Measurements from ENCODE around the gene MGME1. TPM values are rescaled to one million over a fixed set of nuclear protein-coding genes. Genes with fewer than 3 reads are reported as not detected.
"Not testable (repeated sequence)": the region's sequence is repeated elsewhere in the genome, so short reads cannot be mapped to it uniquely, and the experiment has no call there.

Gene MGME1
- total RNA-seq, 1 experiment from 2014 or later = 50.5 TPM

GRCh38 chr20:17959257-17959627, 9.6 kb upstream of the MGME1 start:
- TF ChIP-seq CTCF (IDR thresholded peaks at IDR 0.05; ENCODE audit: insufficient read depth in 1 of 2, low read depth in 1 of 2, low read length in 1 of 2, severe bottlenecking in 1 of 2, unreplicated experiment in 1 of 2) = no peak
- peak overlapping the region; percentile 20 for H3K27ac Mint-ChIP-seq (ENCODE audit: unreplicated experiment)
- no peak overlapping the region for H3K4me3 ChIP-seq (ENCODE audit: low read depth, low read length)
- H3K9me3 Mint-ChIP-seq (ENCODE audit: unreplicated experiment) = no peaks in the 10 kb centered on the region
- peaks cover 97% of the 10 kb centered on the region for H3K36me3 Mint-ChIP-seq (ENCODE audit: insufficient read depth, unreplicated experiment)
- POLR2A ChIA-PET = interaction anchor here (0.7 to 1.7 kb wide), 4 partner anchors 8 to 36 kb away, joined by 3 to 13 read pairs (median 12); partner anchors contain the start of genes MGME1 and SNX5
- CTCF ChIA-PET = interaction anchor here (0.8 to 2.0 kb wide), 6 partner anchors 9 to 277 kb away, joined by 3 to 21 read pairs (median 6); partner anchors contain the start of genes MGME1 and SNX5
- H3K9me3 ChIP-seq = no peaks in the 10 kb centered on the region
- 0 out of 2 replicates have a peak, but pooled peaks cover 5% of the 10 kb centered on the region for H3K36me3 ChIP-seq (ENCODE audit: control insufficient read depth, insufficient read depth, low read length)
- no peaks in the 10 kb centered on the region for H3K27me3 Mint-ChIP-seq (ENCODE audit: insufficient read depth, unreplicated experiment)
- intact Hi-C loops (cut with micrococcal nuclease; ENCODE audit: unreplicated experiment) = loop anchor here (5.0 kb wide), 1 partner anchor 38 kb away; no protein-coding TSS in a partner anchor
- H3K4me1 Mint-ChIP-seq (ENCODE audit: low read depth, unreplicated experiment) = peaks cover 61% of the 10 kb centered on the region
- DNase-seq = no peak
- BruUV-seq (replicated peaks) = no TSS peak
- H3K27me3 ChIP-seq (replicated peaks; ENCODE audit: control insufficient read depth, insufficient read depth, low read length) = no peaks in the 10 kb centered on the region
- peaks cover 64% of the 10 kb centered on the region for H3K4me1 ChIP-seq
- H3K4me3 Mint-ChIP-seq (ENCODE audit: unreplicated experiment) = no peak overlapping the region

DNA sequence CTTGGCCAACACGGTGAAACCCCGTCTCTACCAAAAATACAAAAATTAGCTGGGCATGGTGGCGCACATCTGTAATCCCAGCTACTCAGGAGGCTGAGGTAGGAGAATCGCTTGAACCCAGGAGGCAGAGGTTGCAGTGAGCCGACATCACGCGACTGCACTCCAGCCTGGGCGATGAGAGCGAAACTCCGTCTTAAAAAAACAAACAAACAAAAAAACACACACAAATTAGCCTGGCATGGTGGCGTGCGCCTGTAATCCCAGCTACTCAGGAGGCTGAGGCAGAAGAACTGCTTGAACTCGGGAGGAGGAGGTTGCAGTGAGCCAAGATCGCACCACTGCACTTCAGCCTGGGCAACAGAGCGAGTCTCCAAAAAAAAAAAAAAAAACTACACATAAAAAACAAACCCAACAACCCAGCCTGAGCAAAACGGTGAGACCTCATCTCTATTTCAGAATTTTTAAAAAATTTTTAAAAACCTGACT, 8.4 kb upstream of the MGME1 start:
- BruUV-seq (replicated peaks); POLR2A ChIA-PET; H3K36me3 ChIP-seq (ENCODE audit: control insufficient read depth, insufficient read depth, low read length); H3K27me3 ChIP-seq (replicated peaks; ENCODE audit: control insufficient read depth, insufficient read depth, low read length); CTCF ChIA-PET; intact Hi-C loops (cut with micrococcal nuclease; ENCODE audit: unreplicated experiment); H3K9me3 Mint-ChIP-seq (ENCODE audit: unreplicated experiment); H3K4me3 ChIP-seq (ENCODE audit: low read depth, low read length); H3K27me3 Mint-ChIP-seq (ENCODE audit: insufficient read depth, unreplicated experiment); DNase-seq; H3K27ac Mint-ChIP-seq (ENCODE audit: unreplicated experiment); H3K9me3 ChIP-seq: not testable (repeated sequence)
- peaks cover 97% of the 10 kb centered on the region for H3K36me3 Mint-ChIP-seq (ENCODE audit: insufficient read depth, unreplicated experiment)
- H3K4me1 ChIP-seq = peaks cover 76% of the 10 kb centered on the region
- peak overlapping the region; percentile 19 for H3K4me3 Mint-ChIP-seq (ENCODE audit: unreplicated experiment)
- peaks cover 62% of the 10 kb centered on the region for H3K4me1 Mint-ChIP-seq (ENCODE audit: low read depth, unreplicated experiment)

DNA sequence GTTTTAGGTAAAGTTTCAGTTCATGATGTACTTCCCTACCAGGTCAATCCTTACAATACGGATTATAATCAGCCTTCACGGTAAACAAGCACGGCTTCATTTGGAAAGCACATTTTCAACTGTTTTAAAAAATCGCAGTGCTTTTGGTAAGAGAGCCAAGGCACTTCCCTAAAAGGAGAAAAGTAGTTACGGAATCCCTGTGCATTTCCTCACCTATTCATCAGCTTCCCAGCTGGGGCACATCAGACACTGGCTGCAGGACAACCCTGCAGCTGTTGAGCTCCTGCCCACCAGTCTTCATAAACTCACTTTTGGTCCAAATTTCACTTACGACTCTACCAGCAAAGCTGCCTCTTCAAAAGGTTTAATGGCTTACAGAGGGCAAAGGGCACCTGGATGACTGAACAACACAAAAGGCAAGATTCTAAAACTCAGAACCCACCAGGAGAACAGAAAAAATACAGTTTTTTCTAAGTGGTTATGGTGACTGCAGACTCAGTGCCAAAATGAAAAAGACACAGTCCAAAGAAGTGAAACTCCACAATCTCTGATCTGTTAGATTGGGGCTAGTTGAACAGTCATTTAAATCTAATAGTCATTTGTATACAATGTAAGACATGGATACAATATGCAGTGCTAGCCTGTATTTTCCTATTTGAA, 7.8 kb upstream of the MGME1 start:
- no peak overlapping the region for H3K4me3 ChIP-seq (ENCODE audit: low read depth, low read length)
- H3K36me3 ChIP-seq (ENCODE audit: control insufficient read depth, insufficient read depth, low read length) = 0 out of 2 replicates have a peak, but pooled peaks cover 5% of the 10 kb centered on the region
- CTCF ChIA-PET = no interaction called here
- Mint-ChIP-seq H3K36me3 (ENCODE audit: insufficient read depth, unreplicated experiment) (peaks cover 97% of the 10 kb centered on the region), H3K4me3 (ENCODE audit: unreplicated experiment) (peak overlapping the region; percentile 58), H3K27me3 (ENCODE audit: insufficient read depth, unreplicated experiment) (no peaks in the 10 kb centered on the region), H3K27ac (ENCODE audit: unreplicated experiment) (peak overlapping the region; percentile 69), H3K9me3 (ENCODE audit: unreplicated experiment) (no peaks in the 10 kb centered on the region), H3K4me1 (ENCODE audit: low read depth, unreplicated experiment) (peaks cover 56% of the 10 kb centered on the region)
- DNase-seq = no peak
- TF ChIP-seq CTCF (IDR thresholded peaks at IDR 0.05; ENCODE audit: insufficient read depth in 1 of 2, low read depth in 1 of 2, low read length in 1 of 2, severe bottlenecking in 1 of 2, unreplicated experiment in 1 of 2) = no peak
- no TSS peak for BruUV-seq (replicated peaks)
- H3K4me1 ChIP-seq = peaks cover 82% of the 10 kb centered on the region
- H3K9me3 ChIP-seq = no peaks in the 10 kb centered on the region
- H3K27me3 ChIP-seq (replicated peaks; ENCODE audit: control insufficient read depth, insufficient read depth, low read length) = no peaks in the 10 kb centered on the region
- POLR2A ChIA-PET = no interaction called here
- intact Hi-C loops (cut with micrococcal nuclease; ENCODE audit: unreplicated experiment) = no loop called here
